ENCODE results near the gene VEGFA.

VEGFA gene

GRCh38 chr6:43749461-43749860, 20.6 kb upstream of the VEGFA start:
- TF ChIP-seq CTCF (conservative IDR thresholded peaks at IDR 0.05; ENCODE audit: low read depth, low read length), result no peak
- Histone ChIP-seq H3K36me3 (ENCODE audit: insufficient read depth) (no peaks in the 10 kb centered on the region), H2AFZ (ENCODE audit: low read depth) (no peak overlapping the region), H3K27ac (no peak overlapping the region), H3K79me2 (ENCODE audit: insufficient read depth, low read depth) (no peaks in the 10 kb centered on the region), H3K9ac (no peak overlapping the region), H3K27me3 (ENCODE audit: insufficient read depth, low read depth) (no peaks in the 10 kb centered on the region), H3K4me1 (ENCODE audit: low read depth, poor library complexity, severe bottlenecking) (no peaks in the 10 kb centered on the region), H3K4me3 (IDR thresholded peaks at IDR 0.05; ENCODE audit: insufficient read depth, low read depth, low read length) (no peak overlapping the region), H3K4me2 (no peak overlapping the region), H4K20me1 (ENCODE audit: insufficient read depth) (no peaks in the 10 kb centered on the region)

GRCh38 chr6:43750622-43751021, 19.4 kb upstream of the VEGFA start:
- H3K4me3 ChIP-seq (IDR thresholded peaks at IDR 0.05; ENCODE audit: insufficient read depth, low read depth, low read length), result no peak overlapping the region
- H3K4me2 ChIP-seq, result no peak overlapping the region
- no peaks in the 10 kb centered on the region for H3K36me3 ChIP-seq (ENCODE audit: insufficient read depth)
- H3K27me3 ChIP-seq (ENCODE audit: insufficient read depth, low read depth), result no peaks in the 10 kb centered on the region
- no peak overlapping the region for H2AFZ ChIP-seq (ENCODE audit: low read depth)
- TF ChIP-seq CTCF (conservative IDR thresholded peaks at IDR 0.05; ENCODE audit: low read depth, low read length), result no peak
- no peak overlapping the region for H3K27ac ChIP-seq
- H3K79me2 ChIP-seq (ENCODE audit: insufficient read depth, low read depth), result no peaks in the 10 kb centered on the region
- H3K9ac ChIP-seq, result no peak overlapping the region
- no peaks in the 10 kb centered on the region for H4K20me1 ChIP-seq (ENCODE audit: insufficient read depth)
- H3K4me1 ChIP-seq (ENCODE audit: low read depth, poor library complexity, severe bottlenecking), result no peaks in the 10 kb centered on the region

DNA sequence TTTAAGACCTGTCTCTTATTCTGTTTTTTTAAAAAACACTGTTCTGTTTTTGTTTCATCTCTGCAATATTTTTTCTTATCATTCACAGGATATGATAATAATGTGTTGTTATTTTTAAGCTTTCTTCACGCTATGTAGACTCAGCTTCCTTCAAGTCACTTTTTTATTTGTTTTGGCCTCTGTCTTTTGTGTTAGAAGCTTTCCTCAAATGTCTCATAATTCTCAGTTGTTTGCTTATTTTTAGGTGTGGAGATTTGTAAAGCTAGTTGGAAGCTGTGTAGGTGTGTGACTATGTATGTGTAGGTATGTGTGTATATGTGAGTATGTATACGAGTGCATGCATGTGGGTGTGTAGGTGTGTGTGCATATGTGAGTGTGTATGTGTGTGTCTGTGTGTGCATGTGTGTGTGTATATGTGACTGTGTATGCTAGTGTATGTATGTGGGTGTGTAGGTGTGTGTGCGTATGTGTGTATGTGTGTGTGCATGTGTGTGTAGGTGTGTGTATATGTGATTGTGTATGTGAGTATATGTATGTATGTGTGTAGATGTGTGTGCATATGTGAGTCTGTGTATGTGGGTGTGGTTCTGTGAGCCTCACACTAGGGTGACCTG, 16.3 kb upstream of the VEGFA start:
- Histone ChIP-seq H3K79me2 (ENCODE audit: insufficient read depth, low read depth) (no peaks in the 10 kb centered on the region), H3K9ac (no peak overlapping the region), H3K4me2 (no peak overlapping the region), H3K36me3 (ENCODE audit: insufficient read depth) (no peaks in the 10 kb centered on the region), H3K4me1 (ENCODE audit: low read depth, poor library complexity, severe bottlenecking) (peaks cover 19% of the 10 kb centered on the region), H3K27ac (no peak overlapping the region), H4K20me1 (ENCODE audit: insufficient read depth) (no peaks in the 10 kb centered on the region), H3K27me3 (ENCODE audit: insufficient read depth, low read depth) (no peaks in the 10 kb centered on the region), H3K4me3 (IDR thresholded peaks at IDR 0.05; ENCODE audit: insufficient read depth, low read depth, low read length) (no peak overlapping the region), H2AFZ (ENCODE audit: low read depth) (no peak overlapping the region)
- no peak for TF ChIP-seq CTCF (conservative IDR thresholded peaks at IDR 0.05; ENCODE audit: low read depth, low read length)

GRCh38 chr6:43757966-43758616, 11.9 kb upstream of the VEGFA start:
- no peak overlapping the region for H3K27ac ChIP-seq

More at GRCh38 chr6:43757966-43758616, 11.9 kb upstream of the VEGFA start:
- H3K4me3 ChIP-seq (IDR thresholded peaks at IDR 0.05; ENCODE audit: insufficient read depth, low read depth, low read length), result no peak overlapping the region
- no peaks in the 10 kb centered on the region for H3K79me2 ChIP-seq (ENCODE audit: insufficient read depth, low read depth)
- no peaks in the 10 kb centered on the region for H3K36me3 ChIP-seq (ENCODE audit: insufficient read depth)
- H3K4me2 ChIP-seq, result no peak overlapping the region; the same call in 1 of the 2 replicates
- peak overlapping the region; percentile 6; the same call in 1 of the 2 replicates for H2AFZ ChIP-seq (ENCODE audit: low read depth)
- no peak for TF ChIP-seq CTCF (conservative IDR thresholded peaks at IDR 0.05; ENCODE audit: low read depth, low read length)
- H3K27me3 ChIP-seq (ENCODE audit: insufficient read depth, low read depth), result no peaks in the 10 kb centered on the region
- H3K9ac ChIP-seq, result no peak overlapping the region
- H4K20me1 ChIP-seq (ENCODE audit: insufficient read depth), result no peaks in the 10 kb centered on the region
- H3K4me1 ChIP-seq (ENCODE audit: low read depth, poor library complexity, severe bottlenecking), result peaks cover 19% of the 10 kb centered on the region
